Endothelial cell of umbilical vein (primary cell): ENCODE measurements around the gene ACOT11. TPM values are rescaled to one million over a fixed set of nuclear protein-coding genes. Genes with fewer than 3 reads are reported as not detected.

ENCODE experiments used
- Bru-seq: library from RNA; stranded (reverse); fragments of 400-500 nt; gene quantifications from one replicate; lab custom pipeline; 2021; lab: Mats Ljungman, UMichigan
- BruChase-seq, 2 experiments: library from RNA; stranded (reverse); fragments of 400-500 nt; gene quantifications; one replicate each; lab custom pipeline; 2021; lab: Mats Ljungman, UMichigan
- BruUV-seq: library from RNA; stranded (reverse); fragments of 400-500 nt; replicated peaks from 2 replicates; lab custom pipeline; 2021; lab: Mats Ljungman, UMichigan
- CTCF ChIA-PET: fragments of 300-600, 350-600 bp; sonication (Branson Sonifier 250); formaldehyde crosslinking; loops from one replicate; lab custom pipeline; 2021; ENCODE audit warnings: antibody characterized with exemption, inconsistent platforms; lab: Charles Lee
- POLR2A ChIA-PET: fragments of 300-600, 350-600 bp; sonication (Branson Sonifier 250); formaldehyde crosslinking; loops from one replicate; lab custom pipeline; 2021; ENCODE audit warnings: antibody characterized with exemption, inconsistent platforms; lab: Charles Lee
- DNase-seq: peaks from one replicate; pipeline ENCODE4 v3.0.0-alpha.2; 2011; ENCODE audit warnings: low read depth, low spot score
- FAIRE-seq: peaks from 2 replicates; lab custom pipeline; 2011; peaks lifted over from hg19 to GRCh38; lab: Jason Lieb, UNC
- H2AFZ ChIP-seq: 2 replicates; pipeline ENCODE4 v1.6.0; 2012; ENCODE audit warnings: low read depth, low read length, control low read depth, inconsistent platforms
- H3K27ac ChIP-seq: 2 replicates; pipeline ENCODE4 v1.5.1; 2011; ENCODE audit warnings: low read depth, mild to moderate bottlenecking, control low read depth, low read length, moderate library complexity; ENCODE audit not compliant: insufficient read depth
- H3K27me3 ChIP-seq, 2 experiments: 2 replicates each; pipeline versions ENCODE4 v1.6.0 to v1.6.1; 2011; ENCODE audit warnings: low read length in 2 of 2, mixed read lengths in 1 of 2; ENCODE audit not compliant: control insufficient read depth in 2 of 2, insufficient read depth in 2 of 2
- H3K36me3 ChIP-seq, 2 experiments: 2 replicates in 1 of 2; 3 replicates in 1 of 2; pipeline ENCODE4 v1.5.1; 2011; ENCODE audit warnings: low read length in 2 of 2, mild to moderate bottlenecking in 1 of 2, moderate library complexity in 1 of 2; ENCODE audit not compliant: control insufficient read depth in 2 of 2, insufficient read depth in 2 of 2; ENCODE audit errors: extremely low read depth in 1 of 2
- H3K4me1 ChIP-seq: 3 replicates; pipeline ENCODE4 v1.5.1; 2011; ENCODE audit warnings: mild to moderate bottlenecking, low read length; ENCODE audit not compliant: control insufficient read depth, insufficient read depth; ENCODE audit errors: extremely low read depth
- H3K4me2 ChIP-seq: 2 replicates; pipeline ENCODE4 v1.6.1; 2011; ENCODE audit warnings: low read length, control low read depth, mixed read lengths; ENCODE audit not compliant: insufficient read depth
- H3K4me3 ChIP-seq, 3 experiments: fragments of 200-600 bp in 1 of 3; sonication (generic), shearing (Covaris generic) in 1 of 3; replicated peaks in 1 of 3; 2 replicates each; pipeline ENCODE4 v1.5.1; 2011 to 2016; ENCODE audit warnings: control low read depth in 3 of 3, low read length in 3 of 3, mild to moderate bottlenecking in 2 of 3, inconsistent platforms in 1 of 3, low read depth in 1 of 3, moderate library complexity in 1 of 3; ENCODE audit not compliant: insufficient read depth in 1 of 3
- H3K79me2 ChIP-seq: 2 replicates; pipeline ENCODE4 v1.6.0; 2012; ENCODE audit warnings: low read length, inconsistent platforms; ENCODE audit not compliant: control insufficient read depth, insufficient read depth
- H3K9ac ChIP-seq: replicated peaks from 2 replicates; pipeline ENCODE3; 2011; ENCODE audit warnings: low read length, control low read depth; ENCODE audit not compliant: insufficient read depth; ENCODE audit errors: extremely low read depth
- H3K9me1 ChIP-seq: replicated peaks from 3 replicates; pipeline ENCODE4 v1.6.0; 2011; ENCODE audit warnings: mild to moderate bottlenecking, low read length; ENCODE audit not compliant: control insufficient read depth, insufficient read depth; ENCODE audit errors: extremely low read depth
- H3K9me3 ChIP-seq: replicated peaks from 2 replicates; pipeline ENCODE4 v1.5.1; 2012; ENCODE audit warnings: low read length, inconsistent platforms; ENCODE audit not compliant: control insufficient read depth, insufficient read depth
- H4K20me1 ChIP-seq: replicated peaks from 2 replicates; pipeline ENCODE3; 2011; ENCODE audit warnings: mild to moderate bottlenecking, low read length; ENCODE audit not compliant: control insufficient read depth, insufficient read depth; ENCODE audit errors: extremely low read depth
- POLR2A ChIP-seq: IDR thresholded peaks from 2 replicates; pipeline ENCODE4 v1.6.1; 2012; ENCODE audit warnings: low read depth, mild to moderate bottlenecking, control low read depth, low read length
- dilution Hi-C: fragments of 300-500 bp; cut with MboI; formaldehyde crosslinking; loops from one replicate; pipeline ENCODE4 v1.15.0; 2019; ENCODE audit warnings: low sequenced_read_pairs; ENCODE audit not compliant: extremely low pct_ligation_motif_present
- intact Hi-C: fragments of 100-400 bp; cut with micrococcal nuclease; formaldehyde crosslinking; loops from one replicate; pipeline ENCODE4 v1.10.0; 2022
- long read RNA-seq: library from polyadenylated mRNA; stranded (forward); transcript quantifications from one replicate; pipeline ENCODE4 v2.0.0, GENCODE V29; 2021
- polyA minus RNA-seq, 3 experiments: library from RNA; depleted of rRNA, polyadenylated mRNA; stranded (reverse); fragments of >200 nt; gene quantifications; 1 replicate in 1 of 3; 2 replicates in 2 of 3; pipeline ENCODE4 v1.2.3, GENCODE V29; 2011
- polyA plus RNA-seq, 4 experiments: library from polyadenylated mRNA; depleted of rRNA in 3 of 4; stranded (reverse) in 3 of 4; unstranded in 1 of 4; fragments of >200 nt; gene quantifications; 2 replicates each; pipeline versions ENCODE4 v1.2.1 to v1.2.3, GENCODE V29; 2011 to 2012; ENCODE audit warnings: missing spikeins in 1 of 4
- total RNA-seq: library from RNA; stranded (reverse); gene quantifications from 2 replicates; pipeline ENCODE4 v1.2.3, GENCODE V29; 2021
- TF ChIP-seq, protein P1 (sequence below), 2 donors: IDR thresholded peaks; 1 replicate in 1 of 2; 2 replicates in 1 of 2; pipeline ENCODE4 v1.5.1; 2011; ENCODE audit warnings: low read length in 2 of 2, mild to moderate bottlenecking in 2 of 2, moderate library complexity in 2 of 2, control low read depth in 1 of 2, inconsistent platforms in 1 of 2, low read depth in 1 of 2; ENCODE audit not compliant: insufficient read depth in 1 of 2; ENCODE audit errors: extremely low read depth in 1 of 2

ACOT11 gene
- total RNA-seq (5.4 and 5.7 TPM in 2 replicates), polyA plus RNA-seq (4.5 and 5.5 TPM in 2 replicates), polyA minus RNA-seq (6.0 and 6.7 TPM in 2 replicates), Bru-seq, nascent RNA (percentile 37 among the genes with signal in this experiment), BruChase-seq, experiment 1, labeled RNA remaining after a 6-hour chase (percentile 34 among the genes with signal in this experiment), BruChase-seq, experiment 2, labeled RNA remaining after a 2-hour chase (percentile 37 among the genes with signal in this experiment)
- polyA plus RNA-seq (2011; cell fraction: cytosol; rRNA removed) = 3.3 and 3.5 TPM in 2 replicates
- 7.3 and 7.8 TPM in 2 replicates for polyA plus RNA-seq (2011; cell fraction: nucleus; rRNA removed)
- 2.0 and 3.1 TPM in 2 replicates for polyA plus RNA-seq (2012)
- 3.2 TPM for polyA minus RNA-seq (2011; cell fraction: cytosol; rRNA and poly(A)+ RNA removed)
- 5.7 and 6.1 TPM in 2 replicates for polyA minus RNA-seq (2011; cell fraction: nucleus; rRNA and poly(A)+ RNA removed)
- long read RNA-seq, partial matches to known transcripts = 2 of 16 reads
- long read RNA-seq, other reads (novel, unspliced or antisense) = 14 of 16 reads

DNA sequence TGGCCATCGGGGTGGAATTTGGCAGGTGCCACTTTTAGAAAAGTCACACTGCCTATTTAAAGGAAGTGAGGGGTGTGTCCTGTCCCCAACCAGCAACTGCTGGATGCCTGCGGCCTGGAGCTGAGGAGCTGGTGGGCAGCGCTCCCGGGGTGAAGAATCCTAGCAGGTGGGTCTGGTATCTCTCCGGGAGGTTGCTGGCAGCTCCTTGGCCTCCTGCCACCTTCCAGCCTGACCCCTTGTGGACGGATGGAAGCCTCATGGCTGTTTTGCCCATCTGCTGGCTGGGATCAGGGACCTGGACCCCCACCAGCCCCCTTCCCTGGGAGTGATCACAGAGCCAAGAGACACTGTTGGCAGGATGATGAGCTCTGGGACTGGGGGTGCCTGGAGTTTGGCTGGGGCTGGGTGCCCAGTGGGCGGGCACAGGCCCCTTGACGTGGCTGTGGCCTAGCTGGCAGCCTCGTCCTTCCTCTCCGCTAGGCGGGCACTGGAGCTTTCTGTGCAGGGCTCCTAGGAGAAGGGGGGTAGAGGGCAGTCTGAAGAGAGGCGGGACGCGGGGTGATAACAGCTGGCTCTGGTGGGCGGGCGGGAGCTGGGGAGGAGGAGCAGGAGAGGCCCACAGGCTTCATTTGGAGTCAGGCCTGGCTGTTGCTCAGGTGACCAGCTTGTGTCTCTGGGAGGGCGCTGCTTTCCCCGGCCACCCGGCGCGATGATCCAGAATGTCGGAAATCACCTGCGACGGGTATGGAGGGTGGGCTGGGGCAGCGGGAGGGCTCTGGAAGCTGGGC, at the start of gene ACOT11:
Gene ACOT11, plus strand, starts transcription at position 628 of the 788 bp plus-strand sequence. Its CDS starts 82 bp downstream, at position 710.
- TF ChIP-seq, protein P1, sequence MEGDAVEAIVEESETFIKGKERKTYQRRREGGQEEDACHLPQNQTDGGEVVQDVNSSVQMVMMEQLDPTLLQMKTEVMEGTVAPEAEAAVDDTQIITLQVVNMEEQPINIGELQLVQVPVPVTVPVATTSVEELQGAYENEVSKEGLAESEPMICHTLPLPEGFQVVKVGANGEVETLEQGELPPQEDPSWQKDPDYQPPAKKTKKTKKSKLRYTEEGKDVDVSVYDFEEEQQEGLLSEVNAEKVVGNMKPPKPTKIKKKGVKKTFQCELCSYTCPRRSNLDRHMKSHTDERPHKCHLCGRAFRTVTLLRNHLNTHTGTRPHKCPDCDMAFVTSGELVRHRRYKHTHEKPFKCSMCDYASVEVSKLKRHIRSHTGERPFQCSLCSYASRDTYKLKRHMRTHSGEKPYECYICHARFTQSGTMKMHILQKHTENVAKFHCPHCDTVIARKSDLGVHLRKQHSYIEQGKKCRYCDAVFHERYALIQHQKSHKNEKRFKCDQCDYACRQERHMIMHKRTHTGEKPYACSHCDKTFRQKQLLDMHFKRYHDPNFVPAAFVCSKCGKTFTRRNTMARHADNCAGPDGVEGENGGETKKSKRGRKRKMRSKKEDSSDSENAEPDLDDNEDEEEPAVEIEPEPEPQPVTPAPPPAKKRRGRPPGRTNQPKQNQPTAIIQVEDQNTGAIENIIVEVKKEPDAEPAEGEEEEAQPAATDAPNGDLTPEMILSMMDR (IDR thresholded peaks at IDR 0.05; ENCODE audit: extremely low read depth in 1 of 2, insufficient read depth in 1 of 2, low read depth in 1 of 2, low read length in 2 of 2) = peak; percentile 16 to 29
- no peak for TF ChIP-seq POLR2A
- H3K4me3 ChIP-seq = no peak within 1 kb of the TSS

More for the DNA sequence above, at the start of gene ACOT11:
- no peaks in the 10 kb centered on the region for H3K27me3 ChIP-seq
- H3K9ac ChIP-seq = no peak within 1 kb of the TSS
- H3K36me3 ChIP-seq = no peaks in the 10 kb centered on the region
- no TSS peak for BruUV-seq
- H3K9me3 ChIP-seq = no peaks in the 10 kb centered on the region
- no peak for FAIRE-seq
- no peak within 1 kb of the TSS for H3K4me2 ChIP-seq
- intact Hi-C loops (no loop called here), dilution Hi-C loops (no loop called here)
- H2AFZ ChIP-seq = no peak within 1 kb of the TSS
- ChIA-PET POLR2A (no interaction called here), CTCF (interaction anchor here (0.6 to 2.9 kb wide), 5 partner anchors 10 to 48 kb away, joined by 3 to 13 read pairs (median 3); no protein-coding TSS in a partner anchor)
- H3K27ac ChIP-seq = no peak within 1 kb of the TSS
- H3K9me1 ChIP-seq = no peaks in the 10 kb centered on the region
- no peaks in the 10 kb centered on the region for H3K79me2 ChIP-seq
- DNase-seq = no peak
- H4K20me1 ChIP-seq = no peaks in the 10 kb centered on the region
- peaks cover 10% of the 10 kb centered on the region for H3K4me1 ChIP-seq
